Activated CD4-positive, alpha-beta T cell treated with anti-CD3 and anti-CD28 coated beads, Interleukin-2, Interleukin-6, amounts not matched to agents 100 ng/mL and 50 ng/mL, durations not matched to agents 16 hours and 8 hours (primary cell): ENCODE results near the gene RABAC1.
"Not testable (repeated sequence)": the region's sequence is repeated elsewhere in the genome, so short reads cannot be mapped to it uniquely, and the experiment has no call there.

Experiments
- DNase-seq: peaks from one replicate; pipeline ENCODE4 v3.0.0-alpha.2; 2020

RABAC1 gene, protein sequence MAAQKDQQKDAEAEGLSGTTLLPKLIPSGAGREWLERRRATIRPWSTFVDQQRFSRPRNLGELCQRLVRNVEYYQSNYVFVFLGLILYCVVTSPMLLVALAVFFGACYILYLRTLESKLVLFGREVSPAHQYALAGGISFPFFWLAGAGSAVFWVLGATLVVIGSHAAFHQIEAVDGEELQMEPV

DNA sequence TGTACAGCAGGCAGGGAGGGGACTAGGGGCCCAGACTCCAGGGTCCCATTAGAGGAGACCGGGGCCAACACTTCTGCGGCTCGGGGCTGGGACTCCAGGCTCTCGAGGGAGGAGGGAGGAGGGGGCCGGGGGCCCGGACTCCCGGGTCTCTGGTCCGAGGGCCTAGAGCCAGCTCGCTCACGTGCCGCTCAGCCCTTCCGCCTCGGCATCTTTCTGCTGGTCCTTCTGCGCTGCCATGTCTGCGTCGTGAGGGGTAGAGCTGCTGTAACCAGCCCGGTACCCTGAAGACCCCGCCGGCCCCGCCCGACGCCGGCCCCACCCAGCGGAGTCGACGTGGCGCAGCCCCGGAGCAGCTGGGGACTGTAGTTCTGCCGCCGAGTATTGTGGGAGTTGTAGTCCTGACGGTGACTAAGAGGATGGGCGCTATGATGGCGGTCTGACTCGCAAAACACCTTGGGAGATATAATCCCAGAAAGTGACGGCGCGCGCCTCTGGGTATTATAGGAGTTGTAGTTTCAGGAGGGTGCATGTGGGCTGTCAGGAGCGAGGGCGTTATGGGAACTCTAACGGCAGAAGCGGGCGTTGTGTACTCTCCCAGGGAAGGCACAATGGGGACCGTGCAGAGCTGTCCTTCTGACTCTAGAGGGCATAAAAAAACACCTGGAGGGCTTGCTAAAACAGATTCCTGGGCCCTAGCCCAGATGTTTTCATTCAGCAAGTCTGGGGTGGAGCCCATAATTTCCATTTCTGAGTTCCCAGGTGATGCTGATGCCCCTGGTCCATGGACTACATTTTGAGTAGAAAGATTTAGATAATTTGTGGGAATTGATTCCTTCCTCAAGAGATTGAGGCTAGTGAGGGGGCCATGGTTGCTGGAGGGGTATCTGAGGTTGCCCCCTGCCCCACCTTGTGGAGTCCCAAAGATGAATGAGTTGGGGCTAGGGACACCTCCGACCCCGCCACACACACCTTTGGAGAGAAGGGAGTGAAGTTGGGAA, at the start of gene RABAC1:
Gene RABAC1 (minus strand): TSS at position 266 of the 998 bp plus-strand sequence. CDS start 29 bp downstream, at position 237.
- peak; percentile 93 for DNase-seq

DNA sequence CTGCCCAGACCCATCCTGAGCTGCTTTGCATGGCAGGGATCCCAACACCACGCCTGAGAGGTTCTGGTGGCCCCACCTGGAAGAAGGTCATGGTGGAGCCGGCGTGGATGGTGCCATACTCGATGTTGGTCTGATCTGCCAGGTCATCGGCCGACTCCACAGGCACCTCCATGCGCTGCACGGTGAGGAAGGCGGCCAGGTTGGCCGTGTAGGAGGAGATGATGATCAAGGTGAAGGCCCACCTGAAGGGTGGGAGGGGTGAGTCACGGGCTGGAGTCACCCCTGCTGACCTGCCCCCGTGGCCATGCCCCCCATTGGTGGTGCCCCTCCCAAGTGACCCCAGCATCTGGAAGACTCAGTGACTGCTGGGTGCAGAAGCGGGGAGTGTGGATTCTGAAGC, 47.4 kb upstream of the RABAC1 start:
- DNase-seq = no peak

DNA sequence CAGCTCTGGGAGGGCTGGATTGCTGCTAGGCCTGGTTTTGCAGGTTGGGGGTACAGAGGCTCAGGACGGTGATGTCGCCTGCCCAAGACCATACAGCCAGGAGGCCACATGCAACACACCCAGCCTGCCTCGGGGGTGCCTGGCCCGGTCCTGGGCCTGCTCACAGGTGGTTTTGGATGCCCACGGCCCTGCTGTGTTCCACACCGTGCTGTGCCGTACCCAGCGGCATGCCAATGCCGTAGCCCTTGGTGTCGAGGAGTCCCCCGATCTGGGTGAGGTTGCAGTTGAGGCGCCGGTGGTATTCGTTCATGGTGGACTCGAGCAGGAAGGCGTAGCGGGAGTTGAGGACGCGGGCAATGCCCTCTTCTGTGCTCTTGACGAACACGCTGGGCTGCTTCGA, 46.4 kb upstream of the RABAC1 start:
- DNase-seq = no peak

DNA sequence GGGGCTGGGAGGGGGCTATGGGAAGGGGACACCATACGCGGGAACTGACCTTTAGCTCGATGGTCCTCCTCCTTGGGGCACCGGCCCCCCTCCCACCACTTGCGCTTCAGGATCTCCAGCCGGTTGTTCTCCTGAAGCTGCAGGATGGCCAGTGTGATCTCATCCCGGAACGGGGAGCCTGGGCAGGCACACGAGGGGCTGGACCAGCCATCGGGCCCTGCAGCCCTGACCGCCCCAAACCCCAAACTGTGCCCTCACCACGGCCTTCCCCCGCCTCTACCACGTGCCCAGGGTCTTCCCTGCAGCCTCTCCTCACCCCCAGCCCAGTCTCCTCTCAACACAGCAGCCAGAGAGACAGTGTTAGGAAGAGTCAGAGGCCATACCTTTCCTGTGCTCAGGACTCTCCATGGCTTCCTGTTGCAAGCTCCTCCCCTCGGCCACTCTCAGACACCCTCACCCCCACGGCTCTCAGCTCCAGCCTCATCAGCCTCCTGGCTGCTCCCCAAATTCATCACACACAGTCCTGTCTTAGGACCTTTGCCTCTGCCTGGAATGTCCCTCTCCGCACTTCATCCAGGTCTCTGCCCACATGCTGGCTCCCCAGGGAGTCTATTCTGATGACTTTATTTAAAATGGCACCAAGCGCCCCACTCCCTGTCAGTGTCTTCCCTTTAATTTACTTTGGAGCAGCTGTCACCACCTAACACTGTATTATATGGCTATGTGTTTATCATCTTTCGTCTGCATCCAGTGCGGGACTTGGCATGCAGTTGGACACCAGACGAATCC, 44.6 kb upstream of the RABAC1 start:
- DNase-seq = no peak

DNA sequence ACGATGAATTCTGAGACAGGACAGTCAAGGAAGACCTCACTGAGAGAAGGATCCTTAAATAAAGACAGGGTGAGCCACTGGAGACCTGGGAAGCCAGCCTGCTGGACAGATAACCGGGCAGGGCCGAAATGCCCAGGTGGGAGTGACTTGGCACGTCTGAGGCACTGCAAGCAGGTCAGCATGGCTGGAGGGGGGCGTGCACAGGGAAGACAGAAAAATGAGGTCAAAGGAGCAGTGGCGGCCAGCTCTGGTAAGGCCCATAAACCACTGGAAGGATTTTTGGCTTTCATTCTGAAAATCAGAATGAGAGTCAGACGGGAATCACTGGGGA, 40.7 kb upstream of the RABAC1 start:
- DNase-seq = no peak

DNA sequence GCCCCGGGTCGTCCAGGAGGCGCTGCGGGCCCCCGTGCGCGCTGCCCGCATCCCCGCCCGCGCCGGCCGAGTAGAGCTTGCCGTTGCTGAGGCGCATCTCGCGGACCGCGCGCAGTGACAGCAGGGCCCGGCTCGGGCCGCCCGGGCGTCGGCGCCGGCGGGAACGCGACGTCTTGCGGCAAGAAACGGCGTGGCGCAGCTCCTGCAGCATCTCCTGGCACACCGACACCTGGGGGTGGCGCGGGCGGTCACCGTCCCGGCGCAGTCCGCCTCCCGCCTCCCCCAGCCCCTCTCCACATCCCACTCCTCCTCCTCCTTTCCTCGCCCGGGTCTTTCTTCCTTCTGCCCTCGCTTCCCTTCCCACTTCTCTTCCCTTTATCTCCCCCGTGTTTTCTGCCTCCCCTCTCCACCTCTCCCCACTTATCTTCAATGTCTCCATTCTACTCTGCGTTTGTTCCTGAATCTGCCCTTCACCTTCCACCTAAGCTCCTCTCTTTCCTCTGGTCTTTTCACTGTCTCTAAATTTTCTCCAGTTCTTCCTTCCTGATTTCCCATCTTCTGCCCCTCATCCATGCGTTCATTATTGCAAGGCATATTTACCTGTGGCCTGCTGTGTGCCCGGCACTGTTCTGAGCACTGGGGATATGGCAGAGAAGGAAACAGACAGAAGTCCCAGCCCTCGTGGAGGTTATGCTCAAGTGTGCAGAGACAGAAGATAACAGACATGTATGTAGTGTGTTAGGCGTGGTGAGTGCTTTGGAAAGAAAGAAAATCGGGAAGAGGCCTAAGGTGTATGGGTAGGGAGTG, 40.2 kb upstream of the RABAC1 start:
- DNase-seq = no peak

DNA sequence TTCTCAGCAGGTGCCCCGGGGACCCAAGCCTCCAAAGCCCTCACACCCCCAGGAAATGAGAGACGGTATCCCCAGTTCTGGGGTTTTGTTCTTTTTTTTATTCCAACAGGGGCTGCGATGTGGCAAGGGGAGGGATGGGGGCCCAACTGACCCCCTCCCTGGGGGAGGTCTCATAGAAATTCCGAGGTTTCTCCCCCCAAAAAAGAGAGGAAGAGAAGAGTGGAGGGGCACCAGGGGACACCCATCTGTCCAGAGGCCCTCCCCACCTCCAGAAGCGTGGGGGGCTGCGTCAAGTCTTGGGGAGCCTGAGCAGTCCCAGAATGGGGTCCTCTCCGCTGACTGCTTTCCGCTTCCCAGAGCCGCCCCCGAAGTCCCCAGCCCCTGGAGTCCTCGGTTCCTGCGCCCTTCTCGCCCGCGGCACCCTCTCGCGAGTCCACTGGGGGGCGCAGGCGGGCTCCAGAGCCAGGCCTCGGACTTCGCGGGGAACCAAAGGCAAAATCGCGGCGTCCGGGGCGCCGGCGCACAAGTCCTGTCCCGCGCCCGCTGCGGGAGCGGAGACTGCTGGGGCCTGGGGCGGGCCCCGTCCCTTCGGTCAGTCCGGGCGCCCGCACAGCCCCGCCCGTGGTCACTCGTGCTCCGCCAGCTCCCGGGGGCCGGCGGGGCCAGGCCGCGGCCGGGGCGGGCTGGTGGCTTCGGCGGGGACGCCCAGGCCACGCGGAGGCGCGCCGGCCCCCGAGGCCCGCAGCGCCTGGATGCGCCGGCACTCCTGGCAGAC, 39.3 kb upstream of the RABAC1 start:
- DNase-seq = peak; percentile 63

DNA sequence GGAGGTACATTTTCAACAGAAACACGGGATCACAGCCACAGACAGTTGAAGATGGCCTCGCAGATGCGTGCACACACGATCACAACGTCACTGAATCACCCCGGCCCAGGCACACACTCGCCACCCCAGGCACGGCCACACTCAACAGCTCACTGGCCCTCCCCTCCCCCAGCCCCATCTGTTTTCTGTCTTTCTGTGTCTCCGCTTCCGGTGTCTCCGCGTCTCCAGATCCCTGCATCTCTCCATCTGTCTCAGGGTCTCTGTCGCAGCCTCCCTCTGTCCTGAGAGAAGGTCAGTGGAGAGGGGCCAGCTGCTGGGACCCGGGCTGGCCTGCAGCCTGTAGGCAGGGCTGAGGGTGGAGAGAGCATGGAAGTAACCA, 38.7 kb upstream of the RABAC1 start:
- DNase-seq = no peak

DNA sequence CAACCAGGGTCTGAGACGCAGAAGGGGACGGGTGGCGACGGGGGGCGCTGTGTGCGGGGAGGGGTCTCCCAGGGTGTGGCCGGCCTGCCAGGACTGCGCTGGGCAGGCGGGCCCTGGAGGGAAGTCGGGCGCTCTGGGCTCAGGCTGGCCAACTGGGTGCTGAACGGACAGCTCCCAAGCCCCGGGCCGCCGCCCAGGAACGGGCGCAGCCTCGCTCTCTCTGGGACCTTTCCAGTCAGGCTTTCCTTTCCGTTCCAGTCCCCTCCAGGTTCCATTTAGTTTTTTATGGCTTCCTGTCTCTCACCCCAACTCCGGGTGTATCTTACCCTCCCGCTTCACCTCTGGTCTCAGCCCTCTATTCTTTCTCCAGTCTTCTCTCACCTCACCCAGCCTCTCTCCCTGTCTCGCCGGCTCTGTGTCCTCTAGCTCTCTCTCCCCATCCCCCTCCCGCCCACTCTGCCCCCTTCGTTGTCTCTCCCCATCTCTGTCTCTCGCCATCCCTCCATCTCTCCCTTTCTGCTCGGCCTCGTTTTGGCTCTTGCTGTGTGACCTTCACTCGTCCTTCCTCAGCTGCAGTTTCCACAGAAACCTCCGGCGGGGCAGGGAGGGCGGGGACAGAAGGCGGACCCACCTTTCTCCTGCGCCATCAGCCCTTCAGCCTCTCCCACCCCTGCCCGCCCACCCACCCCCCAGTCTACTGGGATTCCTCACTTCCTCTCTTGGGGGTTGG, 38.2 kb upstream of the RABAC1 start:
- peak; percentile 36 for DNase-seq

DNA sequence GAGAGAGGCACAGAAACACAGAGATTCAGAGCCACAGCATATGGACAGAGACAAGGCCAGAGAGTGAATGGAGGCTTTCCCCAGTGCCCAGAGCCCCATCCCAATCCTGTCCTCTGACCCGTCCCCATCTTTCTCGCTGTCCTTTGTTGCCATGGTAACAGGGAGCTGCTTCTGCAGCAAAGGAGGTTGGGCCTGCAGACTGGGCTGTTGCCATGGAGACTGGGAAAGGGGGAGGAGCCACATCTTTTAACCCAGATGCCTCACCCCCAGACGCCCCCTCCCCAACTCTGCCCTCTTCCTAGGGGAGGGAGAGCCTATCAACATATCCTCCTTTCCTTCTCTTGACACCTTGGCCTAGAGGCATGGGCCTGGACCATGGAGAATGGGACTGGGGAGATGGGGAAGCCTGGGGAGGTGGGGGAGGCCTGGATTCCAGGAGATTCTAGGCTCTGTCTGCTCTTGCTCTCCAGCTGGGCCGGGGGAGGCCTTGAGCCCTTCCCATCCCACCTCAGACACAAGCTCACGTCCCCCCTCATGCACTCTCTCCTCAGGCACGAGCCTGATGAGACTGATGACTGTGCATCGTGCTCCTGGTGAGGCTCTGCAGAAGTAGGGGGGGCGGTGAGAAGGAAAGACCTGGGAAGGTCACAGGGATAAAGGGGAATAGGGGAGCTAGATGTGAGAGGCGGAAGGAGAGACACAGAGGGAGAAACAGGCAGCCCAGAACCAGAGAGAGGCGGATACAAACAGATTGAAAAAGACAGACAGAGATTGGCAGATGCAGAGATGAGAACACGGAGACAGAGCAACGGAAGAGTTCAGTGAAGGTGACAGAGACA, 37.1 kb upstream of the RABAC1 start:
- peak; percentile 18 for DNase-seq

DNA sequence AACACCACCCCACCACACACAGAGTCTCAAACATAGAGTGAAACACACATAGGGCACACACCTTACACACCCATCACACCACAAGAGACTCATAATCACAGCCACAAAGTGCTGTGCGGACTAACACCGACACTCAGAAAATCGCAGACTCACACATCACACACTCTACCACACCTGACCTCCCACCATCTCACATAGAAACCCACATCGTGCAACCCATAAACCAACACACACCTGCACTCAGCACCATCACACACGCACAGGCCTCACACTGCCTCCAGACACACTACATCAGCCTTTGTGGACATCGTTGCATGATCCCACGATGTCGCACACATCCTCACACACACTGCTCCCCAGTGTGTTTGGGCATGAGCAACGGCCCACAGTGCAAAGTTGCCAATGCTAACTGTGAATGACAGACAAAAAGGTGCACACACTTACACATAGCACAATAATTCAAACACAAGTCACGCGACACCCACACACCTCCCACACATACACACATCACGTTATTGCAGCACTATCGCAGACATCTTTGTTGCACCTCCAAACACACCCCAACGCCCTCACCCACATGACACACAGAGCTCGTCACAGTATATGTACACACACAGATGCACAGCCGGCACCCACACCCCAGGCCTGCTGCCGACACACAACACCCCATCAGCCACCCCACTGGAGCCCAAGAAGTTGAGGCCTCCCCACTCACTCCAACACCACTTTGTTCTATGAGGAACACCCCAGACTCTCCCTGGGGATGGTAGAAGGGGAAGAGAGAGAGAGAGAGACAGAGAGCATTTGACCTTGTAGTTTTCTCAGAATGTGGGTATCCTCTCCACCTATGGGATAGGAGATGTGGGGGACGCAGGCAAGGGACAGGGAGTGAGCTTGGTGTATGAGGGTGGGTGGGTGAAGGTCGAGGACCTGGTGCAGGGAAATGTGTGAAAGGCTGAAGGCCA, 36.2 kb upstream of the RABAC1 start:
- no peak for DNase-seq

DNA sequence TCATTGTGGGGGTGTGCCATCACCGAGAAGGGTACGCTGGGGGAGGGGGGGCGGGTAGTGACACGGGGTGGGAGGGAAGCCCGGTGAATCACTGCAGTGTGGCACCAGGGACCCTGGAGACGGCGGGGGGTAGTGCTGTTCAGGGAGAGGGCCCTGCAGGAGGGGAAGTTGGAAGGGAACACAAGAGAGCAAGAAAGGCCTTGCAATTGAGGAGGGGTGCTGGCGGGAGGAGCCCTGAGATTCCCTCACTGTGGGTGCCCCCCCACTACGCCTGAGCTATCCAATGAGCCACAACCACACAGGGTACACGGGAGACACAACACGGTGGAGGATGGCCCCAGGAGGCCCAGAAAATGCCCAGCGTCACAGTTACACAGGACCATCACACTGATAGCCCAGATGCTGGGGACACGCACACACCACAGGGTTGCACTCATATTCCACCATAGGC, 35.4 kb upstream of the RABAC1 start:
- DNase-seq = no peak

DNA sequence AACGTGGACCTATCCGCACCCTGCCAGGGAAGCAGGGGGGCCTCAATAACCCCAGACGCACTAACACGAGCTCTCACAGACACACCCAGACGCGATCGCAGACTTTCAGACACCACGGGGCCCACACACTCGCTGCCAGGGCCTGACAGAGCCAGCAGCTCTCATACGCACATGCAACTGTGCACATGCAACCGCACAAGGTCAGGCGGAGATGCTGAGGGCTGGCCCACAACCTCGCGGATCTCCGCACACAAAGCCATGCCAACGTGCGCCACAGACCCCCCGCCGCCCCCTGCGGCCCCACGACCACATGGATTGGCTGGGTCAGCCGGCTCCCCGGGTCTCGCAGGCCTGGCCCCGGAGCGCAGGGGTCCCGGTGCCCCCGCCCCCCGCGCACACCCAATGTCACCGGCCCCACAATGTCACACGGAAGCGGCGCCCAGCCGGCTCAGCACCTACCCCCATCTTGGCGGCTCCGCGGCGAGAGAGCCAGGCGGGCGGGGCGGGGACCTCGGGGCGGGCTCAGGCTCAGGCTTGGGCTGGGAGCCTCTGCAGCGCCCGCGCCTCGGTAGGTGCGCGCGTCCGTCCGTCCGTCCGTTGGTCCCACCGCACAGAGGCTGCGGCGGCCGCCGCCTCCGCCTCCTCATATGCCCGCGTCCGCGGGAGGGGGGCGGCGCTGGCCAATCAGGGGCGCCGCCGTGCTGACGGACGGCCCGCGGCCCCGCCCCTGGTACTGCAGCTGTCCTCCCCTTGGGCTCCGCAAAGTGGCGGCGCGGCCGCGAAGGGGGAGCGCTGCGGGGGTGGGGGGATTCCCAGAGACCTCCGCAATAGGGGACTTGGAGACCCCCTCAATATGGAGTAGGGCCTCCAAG, 34.7 kb upstream of the RABAC1 start, which contains the start of gene ATP1A3:
Gene ATP1A3 (minus strand): TSS at position 619 of the 872 bp plus-strand sequence. CDS start 154 bp downstream, at position 465.
- DNase-seq = peak; percentile 70

DNA sequence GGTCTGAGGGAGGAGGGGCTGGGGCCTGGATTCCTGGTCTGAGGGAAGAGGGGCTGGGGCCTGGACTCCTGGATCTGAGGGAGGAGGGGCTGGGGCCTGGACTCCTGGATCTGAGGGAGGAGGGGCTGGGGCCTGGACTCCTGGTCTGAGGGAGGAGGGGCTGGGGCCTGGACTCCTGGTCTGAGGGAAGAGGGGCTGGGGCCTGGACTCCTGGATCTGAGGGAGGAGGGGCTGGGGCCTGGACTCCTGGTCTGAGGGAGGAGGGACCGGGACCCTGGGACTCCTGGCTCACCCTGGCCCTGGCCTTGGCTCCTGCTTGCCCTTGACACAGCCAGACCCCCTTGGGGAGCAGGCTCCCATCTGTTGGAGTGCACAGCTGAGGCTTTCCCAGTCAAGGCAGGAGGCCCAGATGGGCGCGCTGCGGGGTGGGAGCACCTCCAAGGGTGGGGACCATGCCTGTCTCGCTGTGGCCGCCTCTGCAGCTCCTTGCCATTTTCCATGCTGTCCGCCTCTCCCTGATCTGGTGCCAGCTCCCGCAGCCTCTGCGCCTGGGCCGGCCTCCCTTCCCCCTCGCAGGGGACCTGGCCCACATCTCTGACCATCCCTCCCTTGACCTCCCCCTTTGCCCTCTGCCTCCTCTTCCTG, 32.9 kb upstream of the RABAC1 start:
- DNase-seq = not testable (repeated sequence)

DNA sequence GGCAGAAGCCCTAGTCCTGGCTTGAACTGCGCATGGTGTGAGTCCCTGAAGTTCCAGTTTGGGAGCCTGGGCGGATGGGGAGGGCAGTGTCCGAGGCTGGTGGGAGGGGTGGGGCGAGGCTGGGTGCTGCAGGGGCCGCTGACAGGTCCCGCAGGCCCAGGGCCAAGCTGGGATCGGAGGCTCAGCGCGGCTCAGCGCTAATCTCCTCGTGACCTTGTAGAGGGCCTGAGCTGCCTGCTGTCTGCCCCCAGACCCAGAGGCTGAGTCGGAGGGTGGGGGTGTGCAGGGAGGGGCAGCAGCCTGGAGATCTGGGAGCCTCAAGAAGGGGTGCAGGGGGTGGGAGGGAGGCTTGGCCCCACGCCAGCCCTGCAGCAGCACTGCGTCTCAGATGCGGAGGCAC, 31.9 kb upstream of the RABAC1 start:
- DNase-seq = no peak

DNA sequence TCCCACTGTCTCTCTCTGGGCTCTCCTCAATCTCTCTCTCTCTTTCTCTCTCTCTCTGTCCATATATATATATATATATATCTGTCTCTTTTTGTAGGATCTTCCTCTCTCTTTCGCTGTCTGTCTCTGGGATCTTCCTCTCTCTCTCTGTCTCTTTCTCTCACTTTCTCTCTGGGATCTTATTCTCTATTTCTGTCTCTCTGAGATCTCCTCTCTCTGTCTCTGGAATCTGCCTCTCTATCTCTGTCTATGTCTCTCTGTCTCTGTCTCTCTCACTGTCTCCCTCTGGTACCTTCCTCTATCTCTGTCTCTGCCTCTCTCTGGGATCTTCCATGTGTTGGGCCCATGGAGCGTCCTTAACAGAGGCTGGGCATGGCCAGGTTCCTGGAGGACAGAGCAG, 31.5 kb upstream of the RABAC1 start:
- no peak for DNase-seq

DNA sequence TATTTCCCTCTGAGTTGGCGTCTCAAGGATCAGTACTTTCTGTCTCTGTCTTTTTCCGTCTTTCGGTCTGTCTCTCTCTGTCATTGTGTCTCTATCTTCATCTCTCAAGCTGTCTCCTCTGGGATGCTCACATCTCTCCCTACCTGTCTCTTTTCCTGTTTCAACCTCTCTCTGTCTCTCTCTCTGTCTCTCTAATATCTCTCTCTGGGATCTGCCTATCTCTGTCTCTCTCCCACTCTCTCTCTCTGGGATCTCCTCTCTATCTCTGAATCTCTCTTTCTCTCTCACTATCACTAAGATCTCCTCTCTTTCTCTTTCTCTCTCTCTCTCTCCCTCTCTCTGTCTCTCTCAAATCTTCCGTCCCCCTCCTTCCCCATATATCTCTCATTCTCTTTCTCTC, 30.9 kb upstream of the RABAC1 start:
- no peak for DNase-seq
